Endodermal cell (in vitro differentiated cells): ENCODE data around the gene MSH3. TPM values are rescaled to one million over a fixed set of nuclear protein-coding genes. Genes with fewer than 3 reads are reported as not detected.

Experiments
- DNase-seq: peaks from one replicate; pipeline ENCODE4 v3.0.0-alpha.2; 2017
- H3K27ac ChIP-seq: 2 replicates; pipeline ENCODE4 v1.5.1; 2013; ENCODE audit warnings: mild to moderate bottlenecking, low read depth, low read length, moderate library complexity
- H3K27me3 ChIP-seq: 2 replicates; pipeline ENCODE4 v1.6.1; 2013; ENCODE audit warnings: mild to moderate bottlenecking, low read length, moderate library complexity; ENCODE audit not compliant: insufficient read depth, control insufficient read depth, poor library complexity, severe bottlenecking
- H3K36me3 ChIP-seq: 2 replicates; pipeline ENCODE4 v1.7.0; 2013; ENCODE audit warnings: mild to moderate bottlenecking, low read length, moderate library complexity; ENCODE audit not compliant: control insufficient read depth, insufficient read depth
- H3K4me1 ChIP-seq: one replicate; pipeline ENCODE4 v1.7.0; 2013; ENCODE audit warnings: low read length; ENCODE audit not compliant: control insufficient read depth, insufficient read depth
- H3K4me3 ChIP-seq: 2 replicates; pipeline ENCODE4 v1.5.1; 2013; ENCODE audit warnings: mild to moderate bottlenecking, low read length, moderate library complexity
- H3K9ac ChIP-seq: 2 replicates; pipeline ENCODE4 v1.6.1; 2013; ENCODE audit warnings: mild to moderate bottlenecking, low read length, moderate library complexity; ENCODE audit not compliant: poor library complexity, severe bottlenecking; ENCODE audit errors: extremely low read depth
- H3K9me3 ChIP-seq: 2 replicates; pipeline ENCODE4 v1.6.1; 2013; ENCODE audit warnings: mild to moderate bottlenecking, low read length, moderate library complexity; ENCODE audit not compliant: control insufficient read depth
- H3K27ac Mint-ChIP-seq: 2 replicates; pipeline ENCODE4 v1.8.0; 2020; ENCODE audit warnings: mixed read lengths
- H3K27me3 Mint-ChIP-seq: 2 replicates; pipeline ENCODE4 v1.8.0; 2021; ENCODE audit warnings: mild to moderate bottlenecking, mixed read lengths; ENCODE audit not compliant: insufficient read depth
- H3K36me3 Mint-ChIP-seq: 2 replicates; pipeline ENCODE4 v1.8.0; 2020; ENCODE audit warnings: low read depth, mixed read lengths
- H3K4me1 Mint-ChIP-seq: 2 replicates; pipeline ENCODE4 v1.8.0; 2020; ENCODE audit warnings: mixed read lengths
- H3K4me3 Mint-ChIP-seq: 2 replicates; pipeline ENCODE4 v1.8.0; 2020; ENCODE audit warnings: mild to moderate bottlenecking, moderate library complexity, mixed read lengths
- H3K9me3 Mint-ChIP-seq: 2 replicates; pipeline ENCODE4 v1.8.0; 2020; ENCODE audit warnings: mild to moderate bottlenecking, mixed read lengths
- WGBS, 2 experiments: methylation state at CpG; one replicate each; pipeline versions ENCODE4 v1.1.5 to v1.1.7; 2013; ENCODE audit warnings: missing lambda C conversion rate in 2 of 2, mixed read lengths in 1 of 2; ENCODE audit not compliant: insufficient coverage in 1 of 2, insufficient read length in 1 of 2; 5-methylcytosine and 5-hydroxymethylcytosine counted together
- total RNA-seq, 2 donors: library from RNA; stranded (reverse); fragmentation: NEBNext Ultra II Directional in 1 of 2; extraction: Animal tissue kit (Norgen Biotek cat#: 25700) in 1 of 2; gene quantifications; 2 replicates in 1 of 2; 3 replicates in 1 of 2; pipeline ENCODE4 v1.2.1, GENCODE V29; 2021
- TF ChIP-seq, protein P1 (sequence below): fragments of 200-600 bp; sonication (generic); conservative IDR thresholded peaks from 2 replicates; pipeline ENCODE4 v1.5.0; 2021; ENCODE audit warnings: antibody characterized with exemption, mild to moderate bottlenecking

Gene MSH3
- total RNA-seq, 2 donors from 2014 or later, result 17.3 to 25.2 TPM

DNA sequence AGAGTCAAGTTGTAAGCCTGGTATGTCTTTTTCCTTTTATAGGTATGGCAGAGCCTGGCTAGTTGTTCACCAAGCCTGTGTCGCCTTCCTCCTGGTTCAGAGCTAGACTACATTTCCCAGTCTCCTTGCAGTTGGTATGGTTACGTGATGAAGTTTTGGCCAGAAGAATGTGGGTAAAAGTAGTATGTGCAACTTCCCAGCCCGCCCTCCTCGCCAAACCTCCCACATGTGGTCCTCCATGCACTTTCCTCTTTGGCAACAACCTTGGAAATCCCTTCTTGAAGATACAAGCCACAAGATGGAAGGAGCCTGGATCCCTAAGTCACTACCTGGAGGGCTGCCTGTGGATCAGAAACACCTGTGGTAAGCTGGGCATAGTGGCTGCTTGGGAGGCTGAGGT is 36.0 kb upstream of the MSH3 start:
- no peak for DNase-seq
- peaks cover 4% of the 10 kb centered on the region for H3K36me3 Mint-ChIP-seq
- 97 to 100% methylated on average over 1 to 4 of the region's 4 CpGs for WGBS, 2 experiments

DNA sequence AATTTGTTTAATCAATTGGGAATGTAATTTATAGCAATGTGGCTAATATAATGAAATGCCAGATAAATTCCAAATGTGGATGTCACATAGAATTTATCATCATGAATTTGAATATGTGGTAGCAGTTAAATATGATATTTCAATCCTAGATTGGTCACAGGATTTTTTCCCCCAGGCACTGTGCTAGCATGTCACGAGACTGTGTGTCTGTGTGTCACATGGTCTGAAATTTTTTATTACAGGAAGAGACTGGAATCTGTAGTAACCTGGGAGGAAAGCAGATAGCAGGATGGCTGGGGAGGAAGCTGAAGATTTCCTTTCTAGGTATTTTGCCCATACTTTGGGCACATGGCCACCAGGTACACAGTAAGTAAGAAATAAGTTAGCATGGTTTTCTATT is 35.4 kb upstream of the MSH3 start:
- DNase-seq, result no peak
- no peak overlapping the region for H3K27ac Mint-ChIP-seq
- H3K4me1 Mint-ChIP-seq, result no peaks in the 10 kb centered on the region
- H3K27me3 Mint-ChIP-seq, result peaks cover 5% of the 10 kb centered on the region
- peaks cover 4% of the 10 kb centered on the region for H3K36me3 Mint-ChIP-seq
- 91% methylated on average over 1 of the region's 1 CpG; no CpG with 5 or more reads in 1 of the 2 experiments for WGBS, 2 experiments
- no peak overlapping the region for H3K4me3 Mint-ChIP-seq
- H3K9me3 ChIP-seq, result no peaks in the 10 kb centered on the region
- no peaks in the 10 kb centered on the region for H3K36me3 ChIP-seq
- TF ChIP-seq, protein P1, sequence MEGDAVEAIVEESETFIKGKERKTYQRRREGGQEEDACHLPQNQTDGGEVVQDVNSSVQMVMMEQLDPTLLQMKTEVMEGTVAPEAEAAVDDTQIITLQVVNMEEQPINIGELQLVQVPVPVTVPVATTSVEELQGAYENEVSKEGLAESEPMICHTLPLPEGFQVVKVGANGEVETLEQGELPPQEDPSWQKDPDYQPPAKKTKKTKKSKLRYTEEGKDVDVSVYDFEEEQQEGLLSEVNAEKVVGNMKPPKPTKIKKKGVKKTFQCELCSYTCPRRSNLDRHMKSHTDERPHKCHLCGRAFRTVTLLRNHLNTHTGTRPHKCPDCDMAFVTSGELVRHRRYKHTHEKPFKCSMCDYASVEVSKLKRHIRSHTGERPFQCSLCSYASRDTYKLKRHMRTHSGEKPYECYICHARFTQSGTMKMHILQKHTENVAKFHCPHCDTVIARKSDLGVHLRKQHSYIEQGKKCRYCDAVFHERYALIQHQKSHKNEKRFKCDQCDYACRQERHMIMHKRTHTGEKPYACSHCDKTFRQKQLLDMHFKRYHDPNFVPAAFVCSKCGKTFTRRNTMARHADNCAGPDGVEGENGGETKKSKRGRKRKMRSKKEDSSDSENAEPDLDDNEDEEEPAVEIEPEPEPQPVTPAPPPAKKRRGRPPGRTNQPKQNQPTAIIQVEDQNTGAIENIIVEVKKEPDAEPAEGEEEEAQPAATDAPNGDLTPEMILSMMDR, result no peak
- H3K9me3 Mint-ChIP-seq, result no peaks in the 10 kb centered on the region
- H3K4me3 ChIP-seq, result no peak overlapping the region
- H3K9ac ChIP-seq, result no peak overlapping the region
- no peak overlapping the region for H3K27ac ChIP-seq
- no peaks in the 10 kb centered on the region for H3K4me1 ChIP-seq
- no peaks in the 10 kb centered on the region for H3K27me3 ChIP-seq

More for the DNA sequence above, 36.0 kb upstream of the MSH3 start:
- Histone ChIP-seq H3K36me3 (no peaks in the 10 kb centered on the region), H3K27ac (no peak overlapping the region), H3K27me3 (no peaks in the 10 kb centered on the region), H3K9me3 (no peaks in the 10 kb centered on the region), H3K9ac (no peak overlapping the region), H3K4me1 (no peaks in the 10 kb centered on the region), H3K4me3 (no peak overlapping the region)
- Mint-ChIP-seq H3K4me3 (no peak overlapping the region), H3K27ac (no peak overlapping the region), H3K9me3 (no peaks in the 10 kb centered on the region), H3K4me1 (no peaks in the 10 kb centered on the region), H3K27me3 (peaks cover 5% of the 10 kb centered on the region)
- TF ChIP-seq, protein P1, result no peak

DNA sequence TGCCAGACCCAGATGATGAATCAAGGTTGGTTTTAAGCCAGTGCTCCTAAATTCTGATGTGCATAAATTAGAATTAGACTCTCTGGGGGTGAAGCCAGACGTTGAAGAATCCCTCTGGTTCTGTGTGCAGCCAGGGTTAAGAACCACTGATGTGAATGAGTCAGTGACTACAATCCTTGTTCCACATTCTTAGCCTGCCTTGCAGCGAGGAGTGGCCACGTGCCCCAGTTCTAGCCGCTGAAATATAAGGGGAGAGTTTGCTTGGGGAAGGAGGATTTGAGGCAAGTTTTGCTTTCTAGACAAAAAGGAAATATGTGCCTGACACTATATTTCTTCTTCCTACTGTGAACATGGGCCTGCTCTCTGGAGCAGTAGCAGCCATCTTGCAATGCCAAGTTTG is 34.2 kb upstream of the MSH3 start:
- Histone ChIP-seq H3K4me1 (no peaks in the 10 kb centered on the region), H3K4me3 (no peak overlapping the region), H3K9ac (no peak overlapping the region), H3K9me3 (no peaks in the 10 kb centered on the region), H3K27me3 (no peaks in the 10 kb centered on the region), H3K36me3 (no peaks in the 10 kb centered on the region), H3K27ac (no peak overlapping the region)
- H3K4me1 Mint-ChIP-seq, result no peaks in the 10 kb centered on the region
- TF ChIP-seq, protein P1, result no peak
- no peaks in the 10 kb centered on the region for H3K9me3 Mint-ChIP-seq
- 80 to 87% methylated on average over 4 of the region's 4 CpGs for WGBS, 2 experiments
- H3K27ac Mint-ChIP-seq, result no peak overlapping the region
- peaks cover 4% of the 10 kb centered on the region for H3K36me3 Mint-ChIP-seq
- H3K4me3 Mint-ChIP-seq, result no peak overlapping the region
- H3K27me3 Mint-ChIP-seq, result peaks cover 4% of the 10 kb centered on the region
- no peak for DNase-seq
